GM18868 (cell line): ENCODE data around the gene CUBN.

Source experiments
- ATAC-seq: cut with Tn5 transposase; IDR thresholded peaks from one replicate; pipeline ENCODE4 v1.9.1; 2021; ENCODE audit warnings: mild to moderate bottlenecking, moderate library complexity; ENCODE audit not compliant: unreplicated experiment

The CUBN gene

GRCh38 chr10:17073725-17074540 lies 55.7 kb downstream of the CUBN start:
- no peak for ATAC-seq

GRCh38 chr10:17068953-17069352 lies 60.7 kb downstream of the CUBN start:
- ATAC-seq, result no peak

- no peak for ATAC-seq
Observed at GRCh38 chr10:17067376-17068264, 62.0 kb downstream of the CUBN start.

DNA sequence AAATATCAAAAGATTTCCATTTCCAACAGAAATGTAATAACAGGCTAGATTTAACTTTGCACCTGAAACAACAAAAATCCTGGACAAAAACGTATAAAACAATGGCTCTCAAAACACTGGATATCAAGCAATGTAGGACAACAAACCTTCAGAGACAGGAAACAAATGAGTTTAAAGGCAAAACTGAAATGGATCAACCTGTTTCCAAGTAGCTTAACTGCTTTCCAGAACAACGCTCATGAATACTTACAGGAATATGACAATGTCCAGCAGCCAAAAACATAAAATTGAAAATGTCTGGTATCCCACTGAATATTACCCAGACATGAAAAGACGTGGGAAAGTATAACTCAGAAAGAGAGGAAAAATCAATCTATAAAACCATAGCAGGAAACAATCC lies 62.8 kb downstream of the CUBN start:
- ATAC-seq, result no peak

GRCh38 chr10:17066000-17066399 lies 63.6 kb downstream of the CUBN start:
- ATAC-seq, result no peak

- ATAC-seq, result no peak
Observed at GRCh38 chr10:17065273-17065672, 64.3 kb downstream of the CUBN start.

GRCh38 chr10:17064435-17064834 lies 65.2 kb downstream of the CUBN start:
- no peak for ATAC-seq

- ATAC-seq, result no peak
Observed at GRCh38 chr10:17062955-17063484, 66.6 kb downstream of the CUBN start.

GRCh38 chr10:17062493-17062892 lies 67.1 kb downstream of the CUBN start:
- ATAC-seq, result no peak

DNA sequence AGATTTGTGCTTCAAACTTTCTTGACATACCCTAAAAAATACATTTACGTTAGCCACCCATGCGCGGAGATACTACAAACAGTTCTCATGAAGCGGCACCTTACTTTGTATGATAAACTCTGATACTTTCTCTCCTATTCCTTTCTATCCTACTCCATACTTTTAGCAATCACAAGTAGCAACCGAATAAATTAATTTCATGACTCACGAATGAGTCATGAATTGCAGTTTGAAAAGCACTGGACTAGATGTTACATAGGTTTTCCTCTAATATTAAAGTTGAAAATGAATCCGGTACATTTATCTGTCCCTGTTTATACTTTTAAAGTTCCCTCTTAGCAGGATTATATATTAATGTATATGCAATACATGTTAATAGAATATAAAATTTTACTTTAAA lies 67.6 kb downstream of the CUBN start:
- no peak for ATAC-seq

DNA sequence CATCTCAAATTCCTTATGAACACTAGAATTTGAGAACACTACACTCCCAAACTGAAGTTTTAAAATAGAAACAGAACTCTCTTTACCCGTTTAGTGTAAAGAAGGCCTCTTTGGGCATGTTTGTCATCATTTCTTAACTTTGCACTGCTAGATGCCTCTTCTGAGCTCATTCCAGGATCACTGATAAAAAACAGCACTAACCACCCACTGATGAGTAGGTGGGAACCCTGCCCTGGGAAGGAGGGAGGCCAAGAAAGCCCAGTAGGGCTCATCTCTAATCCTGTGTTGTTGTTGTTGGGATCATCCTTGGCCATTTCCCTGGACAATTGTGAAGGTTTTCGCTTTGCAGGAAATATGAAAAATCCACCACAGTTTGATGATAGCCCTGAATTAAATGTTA lies 68.2 kb downstream of the CUBN start:
- ATAC-seq, result no peak

- no peak for ATAC-seq
Observed at GRCh38 chr10:17060289-17060688, 69.3 kb downstream of the CUBN start.

DNA sequence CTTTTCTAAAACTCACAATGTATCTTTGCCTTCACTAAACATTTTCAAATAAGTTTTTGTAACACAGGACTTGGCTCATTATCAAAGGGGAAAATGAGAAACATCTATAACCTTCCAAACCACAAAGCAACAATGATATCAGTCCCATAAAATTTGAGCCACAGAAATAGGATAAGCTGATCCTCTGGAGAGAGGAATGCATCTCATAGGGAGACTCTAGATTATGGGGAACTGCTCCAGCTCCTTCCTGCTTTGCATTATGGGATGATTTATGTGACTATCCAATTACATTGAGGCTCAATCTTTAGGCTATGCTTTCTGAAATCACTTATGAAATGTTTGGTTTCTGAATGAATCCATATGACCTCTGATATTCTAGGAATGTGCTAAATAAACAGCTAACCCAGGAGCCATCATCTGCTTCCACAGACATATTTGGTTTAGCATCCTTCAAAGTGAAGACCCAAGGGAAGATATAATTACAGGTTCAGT lies 70.4 kb downstream of the CUBN start:
- no peak for ATAC-seq

GRCh38 chr10:17058093-17058492 lies 71.5 kb downstream of the CUBN start:
- no peak for ATAC-seq

DNA sequence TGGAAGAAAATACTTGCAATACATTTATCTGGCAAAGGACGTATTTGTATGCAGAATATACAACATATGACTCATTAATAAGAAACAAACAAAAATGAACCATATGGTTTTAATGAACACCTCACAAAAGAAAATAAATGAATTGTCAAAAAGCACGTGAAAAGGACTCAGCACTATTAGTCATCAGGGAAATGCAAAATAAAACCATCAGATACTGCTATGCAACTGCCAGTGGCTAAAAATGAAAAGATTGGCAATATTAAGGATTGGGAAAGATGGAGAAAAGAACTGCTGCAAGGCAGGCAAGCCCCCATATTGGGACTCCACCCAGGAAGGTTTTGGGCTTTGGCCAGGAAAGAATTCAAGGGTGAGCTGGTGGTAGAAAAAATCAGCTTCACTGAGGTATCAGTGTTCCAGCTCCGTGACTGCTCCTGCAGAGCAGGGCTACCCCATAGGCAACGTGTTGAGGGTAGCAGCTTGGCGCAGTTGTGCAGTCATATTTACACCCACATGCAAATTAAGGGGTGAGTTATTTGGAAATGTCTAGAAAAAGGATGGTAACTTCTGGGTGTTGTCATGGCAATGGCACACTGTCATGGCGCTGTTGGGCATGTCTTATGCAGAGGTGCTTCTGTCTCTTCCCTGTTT lies 72.7 kb downstream of the CUBN start:
- no peak for ATAC-seq

DNA sequence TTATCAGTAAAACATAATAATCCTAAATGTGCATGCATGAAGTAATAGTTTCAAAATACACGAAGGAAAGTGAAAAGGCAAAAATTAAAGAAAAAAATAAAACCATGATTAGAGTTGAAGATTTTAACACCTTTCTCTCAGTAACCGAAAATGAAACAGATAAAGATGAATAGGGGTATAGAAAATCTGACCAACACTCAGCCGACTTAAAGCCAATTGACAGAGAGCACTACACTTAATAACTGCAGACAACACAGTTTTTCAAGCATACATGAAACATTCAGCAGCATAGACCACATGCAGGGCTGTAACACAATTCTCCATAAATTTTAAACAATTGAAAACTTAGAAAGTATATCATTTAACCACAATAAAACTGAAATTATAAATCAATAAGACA lies 76.1 kb downstream of the CUBN start:
- no peak for ATAC-seq

DNA sequence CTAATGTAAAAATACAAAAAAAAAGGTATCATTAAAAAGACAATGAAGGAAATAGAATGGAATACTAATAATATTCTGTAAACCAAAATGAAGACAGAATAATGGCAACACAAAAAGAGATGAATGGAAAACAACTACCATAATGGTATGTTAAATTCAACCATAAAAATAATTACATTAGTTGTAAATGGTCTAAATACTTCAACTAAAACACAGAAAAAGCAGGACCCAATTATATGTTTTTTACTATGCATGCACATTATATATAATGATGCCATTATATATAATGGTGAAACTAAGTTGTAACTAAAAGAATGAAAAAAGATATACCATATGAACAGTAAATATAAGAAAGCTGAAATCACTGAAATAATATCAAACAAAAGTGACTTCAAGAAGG lies 76.5 kb downstream of the CUBN start:
- no peak for ATAC-seq

DNA sequence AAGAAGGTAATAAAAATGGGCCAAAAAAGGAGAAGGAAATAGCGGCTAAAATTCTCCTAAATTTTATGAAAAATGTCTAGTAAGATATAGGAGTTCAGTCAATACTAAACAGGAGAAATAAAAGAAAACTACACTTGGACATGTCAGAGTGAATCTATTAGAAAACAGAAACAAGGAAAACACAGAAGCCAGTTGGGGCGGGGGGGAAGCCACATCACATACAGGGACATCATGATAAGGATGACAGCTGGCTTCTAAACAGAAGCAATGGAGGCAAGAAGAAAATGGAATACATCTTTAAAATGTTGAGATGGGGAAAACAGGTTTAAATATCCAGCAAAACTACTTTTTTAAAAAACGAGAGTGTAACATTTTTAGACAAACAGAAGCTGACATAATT lies 77.8 kb downstream of the CUBN start:
- no peak for ATAC-seq

- no peak for ATAC-seq
Observed at GRCh38 chr10:17049195-17049594, 80.4 kb downstream of the CUBN start.

DNA sequence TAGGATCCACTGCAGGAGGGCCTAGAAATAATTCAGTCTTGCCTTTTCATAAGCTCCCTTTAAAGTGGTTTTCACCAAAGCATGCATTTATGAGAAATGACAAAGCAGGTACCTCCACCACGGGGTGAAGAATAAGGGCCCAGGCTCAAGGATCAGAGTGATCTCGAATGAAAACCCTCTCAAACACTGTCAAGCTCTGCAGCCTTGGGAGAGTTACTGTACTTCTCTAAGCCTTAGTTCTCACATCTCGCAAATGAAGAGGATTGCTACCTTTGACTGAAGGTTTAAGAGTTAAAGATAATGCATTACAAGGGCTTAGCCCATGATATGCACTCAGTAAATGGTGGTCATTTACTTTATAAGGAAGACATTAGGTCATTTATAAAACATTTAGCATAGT lies 81.7 kb downstream of the CUBN start:
- ATAC-seq, result no peak

- ATAC-seq, result no peak
Observed at GRCh38 chr10:17046989-17047388, 82.6 kb downstream of the CUBN start.
